ENCODE results near the gene AQR. TPM values are rescaled to one million over a fixed set of nuclear protein-coding genes. Genes with fewer than 3 reads are reported as not detected.

The AQR gene
- total RNA-seq, 1 experiment from 2014 or later, result 54.4 TPM

DNA sequence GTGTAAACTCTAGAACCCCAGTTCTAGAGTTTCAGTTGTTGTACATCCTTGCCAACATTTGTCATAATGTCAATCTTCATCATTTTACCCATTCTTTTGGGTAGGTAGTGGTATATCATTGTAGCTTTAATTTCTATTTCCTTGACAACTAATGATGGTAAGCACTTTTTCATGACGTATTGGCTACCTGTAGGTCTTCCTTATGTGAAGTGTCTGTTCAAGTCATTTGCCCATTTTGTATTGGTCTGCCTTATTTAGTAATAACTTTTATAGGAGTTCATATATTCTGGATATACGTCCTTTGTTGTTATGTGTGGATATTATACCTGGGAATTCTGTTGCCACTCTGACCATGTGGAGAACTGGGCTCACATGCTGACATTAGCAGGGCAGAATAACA, 100.4 kb downstream of the AQR start:
- no peak overlapping the region for H3K56ac ChIP-seq (ENCODE audit: insufficient read length, low read depth, low read length)
- no peak overlapping the region for H4K91ac ChIP-seq (ENCODE audit: insufficient read length, low read depth, low read length)
- H2BK120ac ChIP-seq (ENCODE audit: low read depth, low read length, poor library complexity, severe bottlenecking), result no peak overlapping the region
- H2BK15ac ChIP-seq (ENCODE audit: low read depth, low read length), result no peak overlapping the region
- no CpG with 5 or more reads among the region's 2 CpGs for WGBS (ENCODE audit: extremely low coverage, insufficient read length, low lambda C conversion rate)
- no peak overlapping the region for H2BK5ac ChIP-seq (ENCODE audit: insufficient read length, low read length)
- H2AK5ac ChIP-seq (ENCODE audit: insufficient read length, low read length), result no peak overlapping the region
- H3K23ac ChIP-seq (ENCODE audit: insufficient read length, low read depth, low read length), result no peak overlapping the region
- no peak for DNase-seq
- no peaks in the 10 kb centered on the region for H3K27me3 Mint-ChIP-seq (ENCODE audit: low read depth)
- H3K9ac ChIP-seq (ENCODE audit: extremely low read depth, insufficient read length, low read length), result no peak overlapping the region
- no peaks in the 10 kb centered on the region for H3K4me1 ChIP-seq (ENCODE audit: insufficient read depth, low read length)
- H3K18ac ChIP-seq (ENCODE audit: insufficient read length, low read depth, low read length), result no peak overlapping the region
- peaks cover 17 to 66% (median 43%) of the 10 kb centered on the region in 3 experiments; a peak in 6 of 7 replicates for H3K36me3 Mint-ChIP-seq (ENCODE audit: insufficient read depth in 1 of 3, low read depth in 3 of 3)
- no peaks in the 10 kb centered on the region for H3K9me3 Mint-ChIP-seq
- no peaks in the 10 kb centered on the region for H3K79me1 ChIP-seq (ENCODE audit: insufficient read depth, low read depth, low read length, poor library complexity, severe bottlenecking)
- no peak overlapping the region for H4K5ac ChIP-seq (ENCODE audit: insufficient read length, low read depth, low read length)
- no peak overlapping the region for H2BK12ac ChIP-seq (ENCODE audit: insufficient read length, low read depth, low read length)
- no peak overlapping the region for H3K27ac ChIP-seq (ENCODE audit: insufficient read length, low read depth, low read length)
- H3K4ac ChIP-seq (ENCODE audit: low read depth, low read length), result no peak overlapping the region
- H4K20me1 ChIP-seq (ENCODE audit: control insufficient read depth, insufficient read depth, insufficient read length), result no peaks in the 10 kb centered on the region
- no peaks in the 10 kb centered on the region for H3K9me3 ChIP-seq (ENCODE audit: control insufficient read depth, low read depth, low read length)
- no peak overlapping the region for H3T11ph ChIP-seq (ENCODE audit: low read length)
- TF ChIP-seq, protein P1, sequence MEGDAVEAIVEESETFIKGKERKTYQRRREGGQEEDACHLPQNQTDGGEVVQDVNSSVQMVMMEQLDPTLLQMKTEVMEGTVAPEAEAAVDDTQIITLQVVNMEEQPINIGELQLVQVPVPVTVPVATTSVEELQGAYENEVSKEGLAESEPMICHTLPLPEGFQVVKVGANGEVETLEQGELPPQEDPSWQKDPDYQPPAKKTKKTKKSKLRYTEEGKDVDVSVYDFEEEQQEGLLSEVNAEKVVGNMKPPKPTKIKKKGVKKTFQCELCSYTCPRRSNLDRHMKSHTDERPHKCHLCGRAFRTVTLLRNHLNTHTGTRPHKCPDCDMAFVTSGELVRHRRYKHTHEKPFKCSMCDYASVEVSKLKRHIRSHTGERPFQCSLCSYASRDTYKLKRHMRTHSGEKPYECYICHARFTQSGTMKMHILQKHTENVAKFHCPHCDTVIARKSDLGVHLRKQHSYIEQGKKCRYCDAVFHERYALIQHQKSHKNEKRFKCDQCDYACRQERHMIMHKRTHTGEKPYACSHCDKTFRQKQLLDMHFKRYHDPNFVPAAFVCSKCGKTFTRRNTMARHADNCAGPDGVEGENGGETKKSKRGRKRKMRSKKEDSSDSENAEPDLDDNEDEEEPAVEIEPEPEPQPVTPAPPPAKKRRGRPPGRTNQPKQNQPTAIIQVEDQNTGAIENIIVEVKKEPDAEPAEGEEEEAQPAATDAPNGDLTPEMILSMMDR (conservative IDR thresholded peaks at IDR 0.05), result no peak
- no peak overlapping the region for H2AFZ ChIP-seq (ENCODE audit: low read length)
- no peak overlapping the region for H2BK20ac ChIP-seq (ENCODE audit: low read depth, low read length, poor library complexity, severe bottlenecking)
- no peak overlapping the region for H3K4me3 Mint-ChIP-seq
- no peaks in the 10 kb centered on the region for H3K79me2 ChIP-seq (ENCODE audit: insufficient read depth, low read length)
- H3K14ac ChIP-seq (ENCODE audit: insufficient read depth, low read length), result no peak overlapping the region
- no peaks in the 10 kb centered on the region for H3K23me2 ChIP-seq (ENCODE audit: insufficient read length, low read depth, low read length, poor library complexity, severe bottlenecking)
- no peaks in the 10 kb centered on the region; the same call in 1 of the 2 replicates for H3K27me3 ChIP-seq (ENCODE audit: insufficient read depth, low read length)
- no peak overlapping the region for H4K8ac ChIP-seq (replicated peaks; ENCODE audit: insufficient read length, low read depth, low read length)
- H3K27ac Mint-ChIP-seq, result no peak overlapping the region
- no peak overlapping the region for H3K4me2 ChIP-seq (ENCODE audit: insufficient read depth, insufficient read length, low read length)
- no peaks in the 10 kb centered on the region for H3K4me1 Mint-ChIP-seq
